HL-60 (cell line): Measurements from ENCODE around the gene ESCO1.

ENCODE experiments used
- CTCF ChIP-seq: IDR thresholded peaks from one replicate; pipeline ENCODE4 v1.5.1; 2011; ENCODE audit warnings: low read length, control low read depth, inconsistent platforms; ENCODE audit not compliant: insufficient read depth
- GABPA ChIP-seq: IDR thresholded peaks from 2 replicates; pipeline ENCODE4 v1.6.1; 2012; ENCODE audit warnings: low read depth
- REST ChIP-seq: IDR thresholded peaks from 2 replicates; pipeline ENCODE4 v1.6.1; 2012; ENCODE audit warnings: low read depth; ENCODE audit not compliant: insufficient replicate concordance
- SPI1 ChIP-seq: IDR thresholded peaks from 2 replicates; pipeline ENCODE4 v1.6.1; 2012; ENCODE audit warnings: low read depth, mild to moderate bottlenecking, borderline replicate concordance

DNA sequence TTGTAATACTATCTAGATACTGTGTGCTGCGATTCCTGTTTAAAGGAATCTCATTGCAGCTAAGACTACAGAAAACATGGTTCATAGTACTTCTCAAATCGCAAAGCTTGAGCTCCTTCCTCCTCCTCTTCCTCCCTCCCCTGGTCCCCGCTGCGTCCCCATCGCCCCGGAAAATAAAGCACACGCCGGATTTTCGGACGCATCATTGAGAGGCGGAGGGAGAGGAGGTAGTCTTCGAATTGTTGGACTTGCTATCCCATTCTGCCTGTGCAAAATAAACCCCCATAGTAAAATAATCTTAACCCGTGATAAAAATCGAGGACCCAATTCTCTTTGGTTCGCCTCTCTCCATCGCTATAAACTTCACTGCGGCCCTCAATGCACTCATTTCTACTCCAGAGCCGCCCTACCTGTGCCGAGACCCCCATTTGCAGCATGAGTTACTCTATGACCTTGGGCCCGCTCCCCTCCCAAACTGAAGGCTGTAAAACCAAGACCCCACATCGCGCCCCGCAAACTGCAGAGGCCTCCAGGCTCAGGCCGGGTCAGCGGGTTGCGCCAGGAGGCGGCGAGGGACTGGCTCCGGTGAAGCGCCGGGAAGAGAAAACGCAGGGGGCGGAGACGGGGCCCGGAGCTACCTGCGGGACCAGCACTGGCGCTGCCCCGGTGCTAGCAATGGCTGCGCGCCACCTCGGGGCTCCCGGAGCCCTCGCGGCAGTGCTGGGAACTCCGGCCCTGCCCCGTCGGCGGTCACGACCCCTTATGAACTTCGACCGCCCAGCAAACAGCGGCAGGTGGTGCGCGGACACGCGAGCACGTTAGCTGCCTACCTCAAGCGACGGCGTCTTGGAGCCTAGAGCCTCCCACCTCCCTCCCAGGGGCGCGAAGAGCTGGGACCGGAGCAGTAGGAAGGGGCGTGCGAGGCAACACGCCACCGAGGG, 649 bp downstream of the ESCO1 start:
- TF ChIP-seq CTCF (no peak), REST (no peak), SPI1 (peak; percentile 38; the same call in 1 of the 2 replicates), GABPA (no peak)
